BLaER1 (cell line): ENCODE data around the gene MSANTD2.

Experiments
- H3K27ac ChIP-seq: shearing (Covaris generic); formaldehyde crosslinking; 2 replicates; pipeline ENCODE4 v1.8.1; 2022
- H3K27me3 ChIP-seq: shearing (Covaris generic); formaldehyde crosslinking; 2 replicates; pipeline ENCODE4 v1.8.1; 2022
- H3K36me3 ChIP-seq: shearing (Covaris generic); formaldehyde crosslinking; 2 replicates; pipeline ENCODE4 v1.8.1; 2022
- H3K4me1 ChIP-seq: shearing (Covaris generic); formaldehyde crosslinking; 2 replicates; pipeline ENCODE4 v1.8.1; 2022
- H3K4me2 ChIP-seq: shearing (Covaris generic); formaldehyde crosslinking; 2 replicates; pipeline ENCODE4 v1.8.1; 2022
- H3K4me3 ChIP-seq: shearing (Covaris generic); formaldehyde crosslinking; 2 replicates; pipeline ENCODE4 v1.8.1; 2022
- H3K9ac ChIP-seq: shearing (Covaris generic); formaldehyde crosslinking; 2 replicates; pipeline ENCODE4 v1.8.1; 2022
- H3K9me3 ChIP-seq: shearing (Covaris generic); formaldehyde crosslinking; 2 replicates; pipeline ENCODE4 v1.8.1; 2022
- H4K20me1 ChIP-seq: shearing (Covaris generic); formaldehyde crosslinking; 2 replicates; pipeline ENCODE4 v1.8.1; 2022
- Cebpa-rat ChIP-seq: shearing (Covaris generic); IDR thresholded peaks from 2 replicates; pipeline ENCODE4 v1.8.1; 2022

Gene MSANTD2

DNA sequence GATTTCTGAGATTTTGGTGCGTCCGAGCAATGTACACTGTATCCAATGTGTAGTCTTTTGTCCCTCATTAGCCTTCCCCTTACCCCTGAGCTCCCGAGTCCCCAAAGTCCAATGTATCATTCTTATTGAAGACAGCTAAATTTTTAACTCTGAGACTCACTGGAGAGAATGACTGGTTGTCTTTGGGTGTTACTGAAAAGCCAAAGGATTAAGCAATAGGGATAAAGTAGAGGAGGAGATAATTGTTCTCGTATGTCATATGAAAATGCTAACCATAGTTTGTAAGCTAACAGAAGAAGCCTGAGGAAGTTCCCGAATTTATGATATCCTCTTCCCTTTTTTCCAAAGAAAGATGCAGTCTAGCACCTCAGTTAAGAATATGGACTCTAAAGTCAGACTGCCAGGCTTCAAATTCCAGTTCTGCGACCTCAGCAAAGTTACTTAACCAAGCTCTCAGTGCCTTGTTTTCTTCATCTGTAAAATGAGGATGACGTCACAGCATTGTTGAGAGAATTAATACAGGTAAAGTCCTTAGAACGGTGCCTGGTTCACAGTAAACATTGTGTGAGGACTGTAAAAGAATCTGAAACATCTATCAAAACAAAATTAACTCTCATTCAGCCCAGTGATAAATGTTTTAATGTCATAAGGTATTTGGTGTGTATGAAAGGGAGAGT lies 1.6 kb upstream of the MSANTD2 start:
- H3K4me1 ChIP-seq = peaks cover 31% of the 10 kb centered on the region
- H3K9ac ChIP-seq = no peak overlapping the region
- no peaks in the 10 kb centered on the region for H3K9me3 ChIP-seq
- H3K27ac ChIP-seq = no peak overlapping the region
- no peaks in the 10 kb centered on the region for H3K27me3 ChIP-seq
- TF ChIP-seq Cebpa-rat = no peak
- H3K4me3 ChIP-seq = no peak overlapping the region
- peak overlapping the region; percentile 89 for H3K4me2 ChIP-seq
- no peaks in the 10 kb centered on the region for H3K36me3 ChIP-seq
- H4K20me1 ChIP-seq = peaks cover 23% of the 10 kb centered on the region

DNA sequence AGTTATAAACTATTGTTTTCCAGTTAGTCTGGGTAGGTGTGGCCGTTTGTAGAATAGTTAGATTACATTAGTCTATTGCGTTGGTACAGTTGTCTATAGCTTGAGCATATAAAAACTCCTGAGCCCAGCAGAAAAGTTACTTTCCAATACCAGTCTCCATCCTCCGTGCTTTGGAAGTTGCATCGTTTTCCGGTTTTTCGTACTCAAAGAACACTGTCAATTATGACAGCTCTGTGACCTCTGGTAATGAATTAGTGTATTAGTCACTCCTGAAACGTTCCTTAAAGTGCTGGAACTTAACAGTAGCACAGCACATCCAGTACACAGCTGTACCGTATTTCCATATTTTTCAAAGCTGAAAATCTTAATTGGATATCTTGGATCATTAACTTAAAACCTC lies 808 bp upstream of the MSANTD2 start:
- peaks cover 31% of the 10 kb centered on the region for H4K20me1 ChIP-seq
- peak overlapping the region; percentile 79 for H3K4me3 ChIP-seq
- H3K4me1 ChIP-seq = peaks cover 31% of the 10 kb centered on the region
- H3K9me3 ChIP-seq = no peaks in the 10 kb centered on the region
- H3K27me3 ChIP-seq = no peaks in the 10 kb centered on the region
- no peak for TF ChIP-seq Cebpa-rat
- H3K27ac ChIP-seq = peak overlapping the region; percentile 96
- peak overlapping the region; percentile 89 for H3K4me2 ChIP-seq
- no peaks in the 10 kb centered on the region for H3K36me3 ChIP-seq
- H3K9ac ChIP-seq = peak overlapping the region; percentile 85

- peak overlapping the region; percentile 79 for H3K4me3 ChIP-seq
- H3K9ac ChIP-seq = peak overlapping the region; percentile 85
- no peaks in the 10 kb centered on the region for H3K36me3 ChIP-seq
- H3K4me2 ChIP-seq = peak overlapping the region; percentile 89
- H3K9me3 ChIP-seq = no peaks in the 10 kb centered on the region
- H4K20me1 ChIP-seq = peaks cover 45% of the 10 kb centered on the region
- H3K27ac ChIP-seq = peak overlapping the region; percentile 96
- TF ChIP-seq Cebpa-rat = no peak
- H3K27me3 ChIP-seq = no peaks in the 10 kb centered on the region
- peaks cover 36% of the 10 kb centered on the region for H3K4me1 ChIP-seq
These were observed 619 bp downstream of the MSANTD2 start for GRCh38 chr11:124799348-124800225.

GRCh38 chr11:124798991-124799347 lies 1.2 kb downstream of the MSANTD2 start:
- Histone ChIP-seq H3K27me3 (no peaks in the 10 kb centered on the region), H3K4me3 (peak overlapping the region; percentile 79)

GRCh38 chr11:124796312-124796711 lies 3.9 kb downstream of the MSANTD2 start:
- H3K4me1 ChIP-seq = peaks cover 36% of the 10 kb centered on the region
- no peak overlapping the region for H3K9ac ChIP-seq
- no peak overlapping the region for H3K27ac ChIP-seq
- peaks cover 78% of the 10 kb centered on the region for H4K20me1 ChIP-seq
- H3K4me3 ChIP-seq = no peak overlapping the region
- no peak for TF ChIP-seq Cebpa-rat
- H3K36me3 ChIP-seq = no peaks in the 10 kb centered on the region
- H3K27me3 ChIP-seq = no peaks in the 10 kb centered on the region
- no peaks in the 10 kb centered on the region for H3K9me3 ChIP-seq
- H3K4me2 ChIP-seq = no peak overlapping the region

More at GRCh38 chr11:124798991-124799347, 1.2 kb downstream of the MSANTD2 start:
- H4K20me1 ChIP-seq = peaks cover 51% of the 10 kb centered on the region
- no peaks in the 10 kb centered on the region for H3K36me3 ChIP-seq
- TF ChIP-seq Cebpa-rat = no peak
- no peaks in the 10 kb centered on the region for H3K9me3 ChIP-seq
- peaks cover 36% of the 10 kb centered on the region for H3K4me1 ChIP-seq
- H3K4me2 ChIP-seq = peak overlapping the region; percentile 89
- H3K27ac ChIP-seq = peak overlapping the region; percentile 96
- peak overlapping the region; percentile 85 for H3K9ac ChIP-seq

- H3K27me3 ChIP-seq = no peaks in the 10 kb centered on the region
- no peak overlapping the region for H3K4me2 ChIP-seq
- TF ChIP-seq Cebpa-rat = no peak
- no peak overlapping the region for H3K4me3 ChIP-seq
- peaks cover 26% of the 10 kb centered on the region for H3K4me1 ChIP-seq
- H3K36me3 ChIP-seq = no peaks in the 10 kb centered on the region
- H3K9ac ChIP-seq = no peak overlapping the region
- peaks cover 100% of the 10 kb centered on the region for H4K20me1 ChIP-seq
- no peaks in the 10 kb centered on the region for H3K9me3 ChIP-seq
- no peak overlapping the region for H3K27ac ChIP-seq
These were observed 6.5 kb downstream of the MSANTD2 start for GRCh38 chr11:124793466-124794278.

- Histone ChIP-seq H3K27me3 (no peaks in the 10 kb centered on the region), H3K4me1 (peaks cover 9% of the 10 kb centered on the region; the same call in 1 of the 2 replicates), H4K20me1 (peaks cover 100% of the 10 kb centered on the region), H3K9ac (no peak overlapping the region), H3K9me3 (no peaks in the 10 kb centered on the region), H3K27ac (no peak overlapping the region), H3K4me2 (no peak overlapping the region), H3K36me3 (no peaks in the 10 kb centered on the region), H3K4me3 (no peak overlapping the region)
- TF ChIP-seq Cebpa-rat = no peak
These were observed 8.4 kb downstream of the MSANTD2 start for GRCh38 chr11:124791626-124792341.

- no peak for TF ChIP-seq Cebpa-rat
- H4K20me1 ChIP-seq = peaks cover 85% of the 10 kb centered on the region
- no peak overlapping the region for H3K9ac ChIP-seq
- no peak overlapping the region for H3K4me3 ChIP-seq
- H3K27me3 ChIP-seq = no peaks in the 10 kb centered on the region
- no peak overlapping the region for H3K27ac ChIP-seq
- no peak overlapping the region for H3K4me2 ChIP-seq
- no peaks in the 10 kb centered on the region for H3K9me3 ChIP-seq
- 0 out of 2 replicates have a peak, but pooled peaks cover 2% of the 10 kb centered on the region for H3K4me1 ChIP-seq
- H3K36me3 ChIP-seq = no peaks in the 10 kb centered on the region
These were observed 11.7 kb downstream of the MSANTD2 start for GRCh38 chr11:124788521-124788920.

DNA sequence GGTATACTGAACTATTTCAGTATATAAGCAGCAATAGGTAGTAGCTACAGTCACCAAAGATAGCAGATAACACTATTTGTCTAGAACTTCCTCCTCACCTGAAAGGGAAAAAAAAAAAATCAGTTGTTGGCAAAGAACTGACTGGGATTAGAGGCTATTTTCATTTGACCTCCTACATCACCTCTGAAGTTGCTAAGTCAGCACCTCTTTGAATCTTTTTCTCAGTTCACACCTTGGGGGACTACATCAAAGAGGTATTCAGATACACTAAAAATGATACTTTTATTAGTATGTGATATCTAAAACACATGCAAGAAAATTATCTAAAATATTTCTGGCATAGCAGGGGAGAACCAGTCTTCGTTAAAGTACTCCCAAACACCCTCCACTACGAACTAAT lies 16.2 kb downstream of the MSANTD2 start:
- H3K4me3 ChIP-seq = no peak overlapping the region
- H3K4me2 ChIP-seq = no peak overlapping the region
- 0 out of 2 replicates have a peak, but pooled peaks cover under 1% of the 10 kb centered on the region for H3K36me3 ChIP-seq
- no peak overlapping the region for H3K9ac ChIP-seq
- H3K27me3 ChIP-seq = no peaks in the 10 kb centered on the region
- TF ChIP-seq Cebpa-rat = no peak
- H4K20me1 ChIP-seq = peaks cover 47% of the 10 kb centered on the region
- H3K27ac ChIP-seq = no peak overlapping the region
- H3K4me1 ChIP-seq = no peaks in the 10 kb centered on the region
- H3K9me3 ChIP-seq = no peaks in the 10 kb centered on the region
